K562 (cell line): Measurements from ENCODE around the gene LZTR1. TPM values are rescaled to one million over a fixed set of nuclear protein-coding genes. Genes with fewer than 3 reads are reported as not detected.

ENCODE experiments used
- ARID1B ChIP-seq: fragments of 450-650 bp; IDR thresholded peaks from 2 replicates; pipeline ENCODE4 v1.6.1; 2016; ENCODE audit warnings: antibody characterized with exemption, mild to moderate bottlenecking, inconsistent platforms
- BCL6 ChIP-seq: fragments of 250-450 bp; sonication (Bioruptor Pico); IDR thresholded peaks from 2 replicates; pipeline ENCODE4 v1.4.0; 2020
- CREM ChIP-seq: IDR thresholded peaks from 2 replicates; pipeline ENCODE4 v1.6.1; 2014; ENCODE audit warnings: antibody characterized with exemption, low read depth
- DIDO1 ChIP-seq: fragments of 450-650 bp; IDR thresholded peaks from 2 replicates; pipeline ENCODE4 v1.6.1; 2016; ENCODE audit warnings: low read depth, missing biosample characterization, missing genetic modification characterization
- ERF ChIP-seq: fragments of 450-650 bp; formaldehyde crosslinking; IDR thresholded peaks from 2 replicates; pipeline ENCODE4 v1.4.0; 2020; ENCODE audit warnings: mild to moderate bottlenecking, mixed read lengths
- ETV6 ChIP-seq, 3 experiments: fragments of 150-350 bp in 1 of 3; sonication (generic) in 1 of 3; formaldehyde crosslinking in 1 of 3; IDR thresholded peaks; 2 replicates each; pipeline versions ENCODE4 v1.6.1 to v1.8.0; 2014 to 2022; ENCODE audit warnings: borderline replicate concordance in 2 of 3, low read depth in 2 of 3, antibody characterized with exemption in 1 of 3, low read length in 1 of 3, mild to moderate bottlenecking in 1 of 3, missing genetic modification reagents in 1 of 3
- KDM5B ChIP-seq: fragments of 200-600 bp; sonication (generic); IDR thresholded peaks from 2 replicates; pipeline ENCODE4 v1.6.1; 2012; ENCODE audit warnings: low read depth, mild to moderate bottlenecking, moderate library complexity, low read length, control low read depth, inconsistent platforms; ENCODE audit not compliant: insufficient replicate concordance
- KLF1 ChIP-seq: fragments of 450-650 bp; IDR thresholded peaks from 2 replicates; pipeline ENCODE4 v1.6.1; 2016; ENCODE audit warnings: missing genetic modification characterization, missing compliant biosample characterization
- NELFE ChIP-seq: IDR thresholded peaks from 2 replicates; pipeline ENCODE4 v1.6.1; 2011; ENCODE audit warnings: mild to moderate bottlenecking; ENCODE audit not compliant: insufficient read depth, insufficient read length
- NONO ChIP-seq, 2 experiments: fragments of 200-400 bp in 1 of 2; fragments of 450-650 bp in 1 of 2; formaldehyde crosslinking in 1 of 2; IDR thresholded peaks; 2 replicates each; pipeline ENCODE4 v1.6.1; 2017; ENCODE audit warnings: low read depth in 2 of 2, mild to moderate bottlenecking in 2 of 2, moderate library complexity in 2 of 2, low read length in 1 of 2
- NR3C1 ChIP-seq: sonication (generic); formaldehyde crosslinking; IDR thresholded peaks from 2 replicates; pipeline ENCODE4 v1.8.1; 2022; ENCODE audit warnings: missing genetic modification reagents
- RBBP5 ChIP-seq: fragments of 200-600 bp; sonication (generic); IDR thresholded peaks from 2 replicates; pipeline ENCODE4 v1.6.1; 2012; ENCODE audit warnings: borderline replicate concordance, mild to moderate bottlenecking, low read length, control low read depth, inconsistent platforms; ENCODE audit not compliant: insufficient read depth, poor library complexity, severe bottlenecking
- RFX7 ChIP-seq: fragments of 250-450 bp; sonication (Bioruptor Pico); IDR thresholded peaks from 2 replicates; pipeline ENCODE4 v1.5.1; 2021; ENCODE audit warnings: mild to moderate bottlenecking
- SETDB1 ChIP-seq: IDR thresholded peaks from one replicate; pipeline ENCODE4 v1.6.1; 2012; ENCODE audit warnings: low read length, control low read depth, inconsistent platforms
- SIX5 ChIP-seq, 2 experiments: IDR thresholded peaks; 2 replicates each; pipeline ENCODE4 v1.6.1; 2011; ENCODE audit warnings: low read length in 2 of 2, borderline replicate concordance in 1 of 2, low read depth in 1 of 2, mild to moderate bottlenecking in 1 of 2, moderate library complexity in 1 of 2; ENCODE audit not compliant: insufficient read depth in 1 of 2
- SMAD3 ChIP-seq: fragments of 450-650 bp; formaldehyde crosslinking; conservative IDR thresholded peaks from 2 replicates; pipeline ENCODE4 v1.4.0; 2020; ENCODE audit warnings: mild to moderate bottlenecking
- TAF7 ChIP-seq: fragments of 450-650 bp; IDR thresholded peaks from 2 replicates; pipeline ENCODE4 v1.6.1; 2016; ENCODE audit warnings: missing genetic modification characterization, missing compliant biosample characterization
- ZBTB17 ChIP-seq: fragments of 450-650 bp; formaldehyde crosslinking; IDR thresholded peaks from 2 replicates; pipeline ENCODE4 v1.4.0; 2020; ENCODE audit warnings: mild to moderate bottlenecking
- ZNF140 ChIP-seq: fragments of 250-450 bp; sonication (Bioruptor Pico); IDR thresholded peaks from 2 replicates; pipeline ENCODE4 v1.8.0; 2021; ENCODE audit warnings: moderate library complexity, mild to moderate bottlenecking, inconsistent platforms
- ZNF354B ChIP-seq: fragments of 250-450 bp; sonication (Bioruptor Pico); IDR thresholded peaks from 2 replicates; pipeline ENCODE4 v1.4.0; 2020
- ZNF75A ChIP-seq: fragments of 450-650 bp; formaldehyde crosslinking; IDR thresholded peaks from 2 replicates; pipeline ENCODE4 v1.4.0; 2020; ENCODE audit warnings: mild to moderate bottlenecking
- ZSCAN32 ChIP-seq: fragments of 450-650 bp; formaldehyde crosslinking; IDR thresholded peaks from 2 replicates; pipeline ENCODE4 v1.4.0; 2020; ENCODE audit warnings: mild to moderate bottlenecking, moderate library complexity
- polyA plus RNA-seq, 8 experiments: library from polyadenylated mRNA; depleted of rRNA in 4 of 8; stranded (reverse) in 5 of 8; unstranded in 3 of 8; fragments of >200 nt; fragmentation: Nextera tagmentation in 2 of 8; fragmentation: Illumina TruSeq in 1 of 8; extraction: Ambion mirVana in 2 of 8; extraction: Trizol in 1 of 8; gene quantifications; 2 replicates each; pipeline versions ENCODE4 v1.2.1 to v1.2.3, GENCODE V29; 2011 to 2014; ENCODE audit warnings: inconsistent platforms in 1 of 8, missing spikeins in 1 of 8
- total RNA-seq, 7 experiments: library from RNA; depleted of rRNA in 6 of 7; stranded (reverse); fragments of >200 nt in 6 of 7; fragmentation: Illumina TruSeq in 2 of 7; extraction: Trizol in 2 of 7; gene quantifications; 2 replicates each; pipeline versions ENCODE4 v1.2.1 to v1.2.3, GENCODE V29; 2011 to 2021; ENCODE audit warnings: low replicate concordance in 1 of 7
- TF ChIP-seq, protein P1 (sequence below): fragments of 250-450 bp; sonication (Bioruptor Pico); IDR thresholded peaks from 2 replicates; pipeline ENCODE4 v1.5.0; 2020; ENCODE audit warnings: mild to moderate bottlenecking
- TF ChIP-seq, protein P2 (sequence below): fragments of 450-650 bp; formaldehyde crosslinking; IDR thresholded peaks from 2 replicates; pipeline ENCODE4 v1.4.0; 2020; ENCODE audit warnings: mild to moderate bottlenecking, moderate library complexity
- TF ChIP-seq, protein P3 (sequence below): fragments of 250-450 bp; sonication (Bioruptor Pico); IDR thresholded peaks from 2 replicates; pipeline ENCODE4 v1.8.0; 2021; ENCODE audit warnings: borderline replicate concordance, mild to moderate bottlenecking, moderate library complexity; ENCODE audit not compliant: poor library complexity, severe bottlenecking
- TF ChIP-seq, protein P4 (sequence below): fragments of 250-450 bp; sonication (Bioruptor Pico); IDR thresholded peaks from 2 replicates; pipeline ENCODE4 v1.8.0; 2021; ENCODE audit warnings: moderate library complexity, mild to moderate bottlenecking, inconsistent platforms

Gene LZTR1
- total and polyA plus RNA-seq, 9 of the 15 experiments (the other 6 are each of a cell fraction or from before 2014, with no cell fraction given) = 2.2 to 135 (median 63.0) TPM

DNA sequence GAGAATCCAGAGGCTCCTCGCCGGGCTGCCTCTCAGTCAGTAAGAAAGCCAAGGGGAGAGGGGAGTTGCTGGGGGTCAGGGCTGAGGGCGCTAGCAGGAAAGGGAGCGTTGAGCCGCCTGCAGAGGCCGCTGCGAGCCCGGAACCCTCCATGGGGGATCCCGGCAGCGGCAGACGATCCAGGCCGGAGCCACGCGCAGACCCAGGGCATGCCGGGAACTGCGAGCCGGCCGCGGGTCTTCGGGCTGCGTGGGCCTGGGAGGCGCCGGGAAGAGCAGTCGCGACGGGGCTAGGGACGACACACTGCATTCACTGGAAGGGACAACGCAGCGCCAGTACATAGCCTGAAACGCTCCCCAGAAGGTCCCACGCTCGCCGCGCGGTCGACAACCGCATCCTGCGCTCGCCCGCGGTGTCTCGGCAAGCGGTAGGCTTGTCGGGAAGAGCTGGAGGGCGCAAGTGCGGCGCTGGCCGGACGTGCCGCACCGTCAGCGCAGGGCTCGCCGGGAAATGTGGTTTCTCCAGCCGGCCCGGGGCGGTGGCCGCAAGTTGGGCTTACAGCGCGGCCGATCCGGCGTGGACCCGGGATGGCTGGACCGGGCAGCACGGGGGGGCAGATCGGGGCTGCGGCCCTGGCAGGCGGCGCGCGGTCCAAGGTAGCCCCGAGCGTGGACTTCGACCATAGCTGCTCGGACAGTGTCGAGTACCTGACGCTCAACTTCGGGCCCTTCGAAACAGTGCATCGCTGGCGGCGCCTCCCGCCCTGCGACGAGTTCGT lies at the start of gene LZTR1 (continued):
- no peak for TF ChIP-seq ZNF140 (CRISPR knock-in tag)
- TF ChIP-seq ZNF354B (CRISPR knock-in tag) = peak; percentile 79; the same call in 1 of the 2 replicates
- peak; percentile 97 for TF ChIP-seq SETDB1
- peak; percentile 95 for TF ChIP-seq RFX7 (CRISPR knock-in tag)
- TF ChIP-seq NR3C1 = no peak
- TF ChIP-seq, protein P1, sequence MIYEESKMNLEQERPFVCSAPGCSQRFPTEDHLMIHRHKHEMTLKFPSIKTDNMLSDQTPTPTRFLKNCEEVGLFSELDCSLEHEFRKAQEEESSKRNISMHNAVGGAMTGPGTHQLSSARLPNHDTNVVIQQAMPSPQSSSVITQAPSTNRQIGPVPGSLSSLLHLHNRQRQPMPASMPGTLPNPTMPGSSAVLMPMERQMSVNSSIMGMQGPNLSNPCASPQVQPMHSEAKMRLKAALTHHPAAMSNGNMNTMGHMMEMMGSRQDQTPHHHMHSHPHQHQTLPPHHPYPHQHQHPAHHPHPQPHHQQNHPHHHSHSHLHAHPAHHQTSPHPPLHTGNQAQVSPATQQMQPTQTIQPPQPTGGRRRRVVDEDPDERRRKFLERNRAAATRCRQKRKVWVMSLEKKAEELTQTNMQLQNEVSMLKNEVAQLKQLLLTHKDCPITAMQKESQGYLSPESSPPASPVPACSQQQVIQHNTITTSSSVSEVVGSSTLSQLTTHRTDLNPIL (CRISPR knock-in tag) = no peak
- peak; percentile 99 for TF ChIP-seq ERF
- TF ChIP-seq CREM = no peak
- TF ChIP-seq, protein P2, sequence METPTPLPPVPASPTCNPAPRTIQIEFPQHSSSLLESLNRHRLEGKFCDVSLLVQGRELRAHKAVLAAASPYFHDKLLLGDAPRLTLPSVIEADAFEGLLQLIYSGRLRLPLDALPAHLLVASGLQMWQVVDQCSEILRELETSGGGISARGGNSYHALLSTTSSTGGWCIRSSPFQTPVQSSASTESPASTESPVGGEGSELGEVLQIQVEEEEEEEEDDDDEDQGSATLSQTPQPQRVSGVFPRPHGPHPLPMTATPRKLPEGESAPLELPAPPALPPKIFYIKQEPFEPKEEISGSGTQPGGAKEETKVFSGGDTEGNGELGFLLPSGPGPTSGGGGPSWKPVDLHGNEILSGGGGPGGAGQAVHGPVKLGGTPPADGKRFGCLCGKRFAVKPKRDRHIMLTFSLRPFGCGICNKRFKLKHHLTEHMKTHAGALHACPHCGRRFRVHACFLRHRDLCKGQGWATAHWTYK (CRISPR knock-in tag) = peak; percentile 99
- no peak for TF ChIP-seq NELFE
- TF ChIP-seq, protein P3, sequence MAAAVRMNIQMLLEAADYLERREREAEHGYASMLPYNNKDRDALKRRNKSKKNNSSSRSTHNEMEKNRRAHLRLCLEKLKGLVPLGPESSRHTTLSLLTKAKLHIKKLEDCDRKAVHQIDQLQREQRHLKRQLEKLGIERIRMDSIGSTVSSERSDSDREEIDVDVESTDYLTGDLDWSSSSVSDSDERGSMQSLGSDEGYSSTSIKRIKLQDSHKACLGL (CRISPR knock-in tag) = peak; percentile 88
- no peak for TF ChIP-seq ARID1B
- TF ChIP-seq TAF7 (tag) = peak; percentile 92
- TF ChIP-seq KDM5B = peak; percentile 100
- no peak for TF ChIP-seq NONO (IDR thresholded peaks at IDR 0.05; ENCODE audit: low read depth in 2 of 2, low read length in 1 of 2)
- TF ChIP-seq ZNF75A (CRISPR knock-in tag) = peak; percentile 85
- TF ChIP-seq RBBP5 = peak; percentile 100
- TF ChIP-seq DIDO1 (tag) = peak; percentile 98
- peak; percentile 13 for TF ChIP-seq ZSCAN32
- TF ChIP-seq, protein P4, sequence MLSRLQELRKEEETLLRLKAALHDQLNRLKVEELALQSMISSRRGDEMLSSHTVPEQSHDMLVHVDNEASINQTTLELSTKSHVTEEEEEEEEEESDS (CRISPR knock-in tag) = no peak
- peak in 1 of 2 experiments; percentile 91; a peak in 2 of 4 replicates for TF ChIP-seq SIX5 (IDR thresholded peaks at IDR 0.05; ENCODE audit: borderline replicate concordance in 1 of 2, insufficient read depth in 1 of 2, low read depth in 1 of 2, low read length in 2 of 2)
- TF ChIP-seq SMAD3 (CRISPR knock-in tag) = peak; percentile 98
- TF ChIP-seq ETV6 (IDR thresholded peaks at IDR 0.05; ENCODE audit: borderline replicate concordance in 1 of 2, low read depth in 2 of 2, low read length in 1 of 2) = peak in 1 of 2 experiments; percentile 24; a peak in 1 of 4 replicates
- TF ChIP-seq ETV6 (CRISPR knock-in tag; IDR thresholded peaks at IDR 0.05; ENCODE audit: borderline replicate concordance) = no peak
- peak; percentile 85 for TF ChIP-seq BCL6
- peak; percentile 97 for TF ChIP-seq ZBTB17 (CRISPR knock-in tag)
- TF ChIP-seq KLF1 (tag) = peak; percentile 98
